ENCODE results near the gene FSTL5.

The FSTL5 gene

GRCh38 chr4:161822174-161822573 lies 341.6 kb downstream of the FSTL5 start:
- no peak for TF ChIP-seq CTCF (IDR thresholded peaks at IDR 0.05; ENCODE audit: low read depth, low read length)
- H3K4me3 ChIP-seq (ENCODE audit: low read depth, low read length), result no peak overlapping the region

- no peak for TF ChIP-seq CTCF (IDR thresholded peaks at IDR 0.05; ENCODE audit: low read depth, low read length)
- no peak overlapping the region for H3K4me3 ChIP-seq (ENCODE audit: low read depth, low read length)
Measured at GRCh38 chr4:161817914-161818313, 345.9 kb downstream of the FSTL5 start.

- no peak for TF ChIP-seq CTCF (IDR thresholded peaks at IDR 0.05; ENCODE audit: low read depth, low read length)
- H3K4me3 ChIP-seq (ENCODE audit: low read depth, low read length), result no peak overlapping the region
Measured at GRCh38 chr4:161816958-161817357, 346.8 kb downstream of the FSTL5 start.

- no peak for TF ChIP-seq CTCF (IDR thresholded peaks at IDR 0.05; ENCODE audit: low read depth, low read length)
- no peak overlapping the region for H3K4me3 ChIP-seq (ENCODE audit: low read depth, low read length)
Measured at GRCh38 chr4:161815841-161816240, 348.0 kb downstream of the FSTL5 start.

- no peak for TF ChIP-seq CTCF (IDR thresholded peaks at IDR 0.05; ENCODE audit: low read depth, low read length)
Measured at GRCh38 chr4:161813889-161814288, 349.9 kb downstream of the FSTL5 start.

GRCh38 chr4:161813389-161813788 lies 350.4 kb downstream of the FSTL5 start:
- no peak for TF ChIP-seq CTCF (IDR thresholded peaks at IDR 0.05; ENCODE audit: low read depth, low read length)
- H3K4me3 ChIP-seq (ENCODE audit: low read depth, low read length), result no peak overlapping the region

More at GRCh38 chr4:161813889-161814288, 349.9 kb downstream of the FSTL5 start:
- H3K4me3 ChIP-seq (ENCODE audit: low read depth, low read length), result no peak overlapping the region

GRCh38 chr4:161803171-161803570 lies 360.6 kb downstream of the FSTL5 start:
- no peak for TF ChIP-seq CTCF (IDR thresholded peaks at IDR 0.05; ENCODE audit: low read depth, low read length)
- H3K4me3 ChIP-seq (ENCODE audit: low read depth, low read length), result no peak overlapping the region

Data from WI38 (cell line).